ENCODE measurements around the gene IFIT2.
"Not testable (repeated sequence)": the region's sequence is repeated elsewhere in the genome, so short reads cannot be mapped to it uniquely, and the experiment has no call there.

Gene IFIT2

GRCh38 chr10:89306434-89307268 lies 4.8 kb downstream of the IFIT2 start:
- DNase-seq (ENCODE audit: low read depth in 3 of 3, low spot score in 1 of 3) = no peak

- no peak for DNase-seq (ENCODE audit: low read depth in 3 of 3, low spot score in 1 of 3)
These were observed 5.4 kb downstream of the IFIT2 start for GRCh38 chr10:89307269-89307577.

DNA sequence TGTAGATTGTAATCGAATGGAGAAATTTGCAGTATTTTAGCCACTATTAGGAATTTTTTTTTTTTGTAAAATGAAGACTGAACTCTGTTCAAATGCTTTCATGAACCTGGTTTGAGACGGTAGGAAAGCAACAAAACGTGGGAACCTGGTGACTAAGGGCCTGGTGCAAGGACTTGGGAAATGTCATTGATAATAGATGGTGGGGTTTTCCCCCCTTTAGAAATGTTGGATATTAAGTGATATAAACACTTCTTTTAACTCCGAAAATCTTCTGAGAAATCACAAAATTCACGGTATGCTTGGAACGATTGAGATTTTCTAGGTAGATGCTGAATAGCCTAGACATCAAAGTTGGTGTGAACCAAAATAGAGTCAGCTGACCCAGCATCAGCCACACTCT lies 6.4 kb downstream of the IFIT2 start:
- DNase-seq (ENCODE audit: low read depth in 3 of 3, low spot score in 1 of 3) = no peak

DNA sequence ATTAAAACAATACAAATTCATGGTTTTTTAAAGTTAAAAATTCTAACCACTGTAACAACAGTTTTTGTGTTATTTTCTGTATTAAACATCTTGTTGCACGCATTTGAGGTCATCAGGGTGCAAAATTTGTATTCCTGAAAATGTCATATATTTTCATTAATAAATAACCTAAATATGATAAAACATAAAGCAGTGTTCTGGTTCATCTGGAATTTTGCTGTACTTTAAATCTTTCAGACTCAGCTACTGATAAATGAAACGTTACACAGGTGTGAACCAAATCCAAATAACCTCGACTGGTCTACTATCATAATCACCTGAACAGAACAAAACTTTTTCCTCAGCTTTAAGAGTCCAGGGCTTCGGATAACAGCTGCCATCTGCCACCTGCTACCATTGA lies 6.9 kb downstream of the IFIT2 start:
- DNase-seq (ENCODE audit: low read depth in 3 of 3, low spot score in 1 of 3) = no peak

DNA sequence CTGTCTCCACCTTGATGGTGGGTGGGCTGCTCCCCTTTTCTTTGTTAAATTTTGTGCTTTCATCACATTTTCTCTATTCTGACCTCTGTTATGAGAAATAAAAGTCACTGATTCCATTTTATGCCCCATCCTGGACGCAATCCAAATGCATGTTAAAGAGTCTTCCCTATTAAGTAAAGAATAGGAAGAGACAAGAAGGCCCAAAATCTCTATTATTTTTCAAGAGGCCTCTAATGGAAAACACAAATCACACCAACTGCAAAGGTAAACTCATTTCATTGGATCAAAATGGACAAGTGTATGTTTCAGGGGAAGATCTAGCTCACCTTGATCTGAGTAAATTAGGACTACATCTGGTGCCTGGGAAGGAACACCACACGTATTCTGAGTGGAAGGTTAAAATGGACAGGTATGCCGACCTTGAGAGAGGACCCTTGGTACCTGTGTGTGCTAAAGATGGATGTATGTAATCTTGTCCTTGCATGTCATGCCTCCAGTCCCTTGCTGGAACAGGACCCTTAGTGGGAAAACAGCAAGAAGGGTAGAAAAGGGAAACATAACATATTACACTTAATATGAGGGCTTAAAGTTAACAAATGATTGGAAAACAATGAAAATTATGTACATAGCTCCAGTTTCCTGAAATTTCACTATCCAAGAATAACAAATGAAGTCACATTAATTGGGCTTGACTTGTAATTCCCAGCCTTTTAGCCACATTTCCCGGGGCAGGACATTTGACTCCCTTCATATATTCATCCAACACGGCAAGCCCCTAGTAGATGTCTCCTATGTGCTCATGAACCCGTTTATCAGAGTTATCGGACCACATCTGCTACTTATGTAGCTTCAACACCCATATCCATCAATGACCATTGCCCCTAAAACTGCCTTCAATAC lies 7.6 kb downstream of the IFIT2 start:
- DNase-seq (ENCODE audit: low read depth in 3 of 3, low spot score in 1 of 3) = no peak

DNA sequence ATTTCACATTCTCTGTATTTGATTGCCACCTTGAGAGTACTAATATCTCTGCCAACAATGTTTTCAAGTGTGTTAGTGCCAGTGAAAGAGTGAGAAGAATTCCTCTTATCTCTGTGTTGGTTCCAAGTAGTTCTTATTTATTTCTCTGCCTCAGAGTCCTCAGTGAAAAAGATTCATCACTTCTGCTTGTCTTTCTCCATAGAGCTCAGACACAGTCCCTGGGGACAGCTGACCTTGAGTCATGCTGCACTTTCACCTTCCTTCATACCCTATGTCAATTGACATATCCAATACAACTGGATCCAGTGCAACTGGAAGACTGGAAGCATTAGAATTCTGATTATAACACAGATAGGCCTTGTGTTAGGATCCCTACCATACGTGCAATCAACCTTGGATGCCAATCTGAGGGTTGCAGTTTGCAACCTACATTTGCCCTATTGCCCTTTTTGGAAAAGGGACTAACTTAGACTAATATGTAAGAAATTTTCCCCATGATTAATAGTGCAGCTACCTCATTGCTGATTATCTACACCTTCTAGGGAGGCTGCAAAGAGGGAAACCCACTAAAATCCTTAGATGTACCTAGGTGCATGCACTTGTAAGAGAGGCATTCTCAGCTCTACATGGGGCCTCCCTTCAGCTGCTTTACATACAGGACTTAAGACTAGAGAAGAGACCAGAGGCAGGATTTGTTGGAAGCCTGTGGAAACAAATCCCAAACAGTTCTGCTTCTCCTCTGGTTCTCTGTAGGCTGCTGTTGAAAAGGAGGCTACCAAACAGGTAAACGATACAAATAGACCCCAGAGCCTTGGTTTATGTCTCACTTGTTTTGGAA lies 8.4 kb downstream of the IFIT2 start:
- no peak for DNase-seq (ENCODE audit: low read depth in 3 of 3, low spot score in 1 of 3)

GRCh38 chr10:89312973-89313372 lies 11.1 kb downstream of the IFIT2 start:
- DNase-seq (ENCODE audit: low read depth in 3 of 3, low spot score in 1 of 3) = no peak

GRCh38 chr10:89314676-89315075 lies 12.8 kb downstream of the IFIT2 start:
- DNase-seq (ENCODE audit: low read depth in 3 of 3, low spot score in 1 of 3) = no peak

DNA sequence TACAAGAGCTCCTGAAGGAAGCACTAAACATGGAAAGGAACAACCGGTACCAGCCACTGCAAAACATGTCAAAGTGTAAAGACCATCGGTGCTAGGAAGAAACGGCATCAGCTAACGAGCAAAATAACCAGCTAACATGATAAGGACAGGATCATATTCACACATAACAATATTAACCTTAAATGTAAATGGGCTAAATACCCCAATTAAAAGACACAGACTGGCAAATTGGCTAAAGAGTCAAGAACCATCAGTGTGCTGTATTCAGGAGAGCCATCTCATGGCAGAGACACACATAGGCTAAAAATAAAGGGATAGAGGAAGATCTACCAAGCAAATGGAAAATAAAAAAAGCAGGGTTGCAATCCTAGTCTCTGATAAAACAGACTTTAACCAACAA lies 16.2 kb downstream of the IFIT2 start:
- not testable (repeated sequence) for DNase-seq (ENCODE audit: low read depth in 3 of 3, low spot score in 1 of 3)

DNA sequence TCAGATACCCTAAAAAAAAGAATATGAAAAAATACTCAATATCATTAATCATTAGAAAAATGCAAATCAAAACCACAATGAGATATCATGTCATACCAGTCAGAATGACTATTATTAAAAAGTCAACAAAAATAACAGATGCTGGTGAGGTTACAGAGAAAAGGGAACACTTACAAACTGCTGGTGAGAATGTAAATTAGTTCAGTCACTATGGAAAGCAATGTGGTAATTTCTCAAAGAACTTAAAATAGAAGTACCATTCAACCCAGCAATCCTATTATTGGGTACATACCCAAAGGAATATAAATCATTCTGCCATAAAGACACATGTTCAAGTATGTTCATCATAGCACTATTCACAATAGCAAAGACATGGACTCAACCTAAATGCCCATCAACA lies 23.2 kb downstream of the IFIT2 start:
- not testable (repeated sequence) for DNase-seq (ENCODE audit: low read depth in 3 of 3, low spot score in 1 of 3)

GRCh38 chr10:89325856-89326255 lies 24.0 kb downstream of the IFIT2 start:
- DNase-seq (ENCODE audit: low read depth in 3 of 3, low spot score in 1 of 3) = not testable (repeated sequence)

DNA sequence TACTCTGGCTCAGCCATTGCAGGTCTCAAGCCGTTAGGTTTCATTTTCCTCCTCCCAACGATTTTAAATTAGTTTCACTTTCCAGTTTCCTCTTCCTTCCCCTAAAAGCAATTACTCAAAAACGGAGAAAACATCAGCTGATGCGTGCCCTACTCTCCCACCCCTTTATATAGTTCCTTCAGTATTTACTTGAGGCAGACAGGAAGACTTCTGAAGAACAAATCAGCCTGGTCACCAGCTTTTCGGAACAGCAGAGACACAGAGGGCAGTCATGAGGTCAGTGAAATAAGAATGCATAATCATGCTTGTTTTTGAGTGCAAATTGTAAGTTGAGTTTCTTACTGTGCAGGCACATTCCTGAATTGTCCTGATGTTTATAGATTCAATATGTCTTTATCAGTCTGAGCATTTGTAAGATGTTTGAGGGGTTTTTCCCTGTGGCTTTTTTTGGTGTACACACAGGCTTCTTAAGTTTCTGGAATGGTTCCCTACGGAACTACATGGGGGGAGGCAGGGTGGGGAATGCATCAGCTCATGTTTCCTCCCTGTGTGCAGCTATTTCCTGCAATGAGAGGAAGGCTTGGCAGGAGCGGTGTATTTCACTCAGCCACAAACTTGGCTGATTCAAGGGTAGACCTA lies 26.1 kb downstream of the IFIT2 start, which contains the start of gene IFIT3:
IFIT3 (plus strand) TSS at position 195 of the 639 bp plus-strand sequence; CDS start at position 272, 77 bp downstream.
- no peak for DNase-seq (ENCODE audit: low read depth in 3 of 3, low spot score in 1 of 3)

DNA sequence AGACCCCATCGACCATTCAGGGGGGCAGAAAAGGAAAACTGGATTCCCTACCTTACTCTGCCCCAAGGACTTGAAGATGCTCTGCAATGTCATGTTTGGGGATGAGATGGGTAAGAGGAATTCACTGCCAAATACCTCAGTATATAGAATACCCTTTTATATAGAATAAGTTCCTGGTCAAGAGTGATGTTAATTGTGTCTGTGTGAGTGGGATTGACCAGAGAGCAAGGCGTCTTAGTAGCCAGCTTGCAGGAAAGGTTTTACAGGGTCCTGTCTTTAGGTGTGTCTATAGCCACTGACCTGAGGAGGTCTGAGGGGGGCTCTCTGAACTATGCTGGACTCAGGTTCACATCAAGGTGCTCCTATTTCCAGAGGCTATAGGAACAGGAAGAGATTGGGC lies 27.3 kb downstream of the IFIT2 start:
- DNase-seq (ENCODE audit: low read depth in 3 of 3, low spot score in 1 of 3) = no peak

- DNase-seq (ENCODE audit: low read depth in 3 of 3, low spot score in 1 of 3) = not testable (repeated sequence)
These were observed 28.2 kb downstream of the IFIT2 start for GRCh38 chr10:89330014-89330413.

DNA sequence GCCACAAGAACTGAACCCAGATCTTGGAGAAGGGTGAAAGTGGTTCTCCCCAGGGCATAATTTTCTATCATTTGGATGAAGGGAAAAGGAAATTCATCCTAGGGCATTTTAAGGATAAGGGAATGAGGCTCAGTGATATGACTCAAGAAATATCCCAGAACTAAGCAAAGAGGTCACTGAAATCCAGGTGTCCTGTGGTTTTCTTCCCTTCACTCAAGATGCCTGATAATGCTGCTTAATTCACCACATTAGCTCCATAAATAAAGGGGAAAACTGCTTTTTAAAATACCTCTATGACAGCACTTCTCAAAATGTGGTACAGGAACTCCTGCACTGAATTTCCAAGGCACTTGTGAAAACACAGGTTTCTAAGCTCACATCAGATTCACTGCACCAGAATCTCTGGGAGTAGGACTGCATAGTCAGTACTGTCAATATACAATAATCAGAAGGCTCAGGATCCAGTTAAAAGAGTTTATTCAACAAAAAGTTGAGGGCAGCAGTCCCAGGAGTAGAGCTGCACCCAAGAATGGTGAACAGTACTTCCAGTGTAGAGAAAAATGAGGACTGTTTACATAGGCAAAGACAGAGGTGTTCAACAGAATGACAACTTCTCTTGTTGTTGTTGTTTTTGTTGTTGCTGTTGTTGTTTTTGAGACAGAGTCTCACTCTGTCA lies 28.8 kb downstream of the IFIT2 start:
- DNase-seq (ENCODE audit: low read depth in 3 of 3, low spot score in 1 of 3) = no peak

DNA sequence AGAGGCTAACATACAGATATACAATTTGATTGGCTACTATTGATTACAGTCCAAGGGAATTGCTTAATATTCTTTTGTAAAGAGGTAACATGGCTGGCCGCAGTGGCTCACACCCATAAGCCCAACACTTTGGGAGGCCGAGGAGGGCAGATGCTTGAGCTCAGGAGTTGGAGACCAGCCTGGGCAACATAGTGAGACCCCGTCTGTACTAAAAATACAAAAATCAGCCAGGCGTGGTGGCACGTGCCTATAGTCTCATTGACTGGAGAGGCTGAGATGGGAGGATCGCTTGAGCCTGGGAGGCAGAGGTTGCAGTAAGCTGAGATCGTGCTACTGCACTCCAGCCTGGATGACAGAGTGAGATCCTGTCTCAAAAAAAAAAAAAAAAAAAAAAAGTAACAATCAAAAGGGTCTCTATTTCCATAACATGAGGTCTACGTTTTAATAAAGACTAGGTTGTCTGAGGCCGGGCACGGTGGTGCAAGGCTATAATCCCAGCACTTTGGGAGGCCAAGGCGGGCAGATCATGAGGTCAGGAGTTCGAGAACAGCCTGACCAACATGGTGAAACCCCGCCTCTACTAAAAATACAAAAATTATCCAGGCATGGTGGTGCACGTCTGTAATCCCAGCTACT lies 29.8 kb downstream of the IFIT2 start:
- DNase-seq (ENCODE audit: low read depth in 3 of 3, low spot score in 1 of 3) = not testable (repeated sequence)

DNA sequence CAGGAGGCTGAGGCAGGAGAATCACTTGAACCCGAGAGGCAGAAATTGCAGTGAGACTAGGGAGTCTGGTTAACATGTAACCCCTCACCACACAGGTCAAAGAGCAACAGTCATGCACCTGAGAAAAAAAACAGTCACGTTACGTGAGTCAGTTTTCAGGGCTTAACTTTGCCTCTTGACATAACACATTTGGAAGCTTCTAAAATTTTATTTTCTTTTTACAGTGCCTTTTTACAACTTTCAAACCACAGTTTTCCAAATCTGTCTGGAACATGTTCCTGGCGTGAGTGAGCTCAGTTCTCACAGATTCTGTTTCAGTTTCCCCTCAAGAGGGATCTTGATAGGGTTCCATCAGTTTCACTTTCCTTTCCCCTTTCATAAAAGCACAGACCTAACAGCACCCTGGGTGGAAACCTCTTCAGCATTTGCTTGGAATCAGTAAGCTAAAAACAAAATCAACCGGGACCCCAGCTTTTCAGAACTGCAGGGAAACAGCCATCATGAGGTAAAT lies 30.3 kb downstream of the IFIT2 start:
- no peak for DNase-seq (ENCODE audit: low read depth in 3 of 3, low spot score in 1 of 3)

DNA sequence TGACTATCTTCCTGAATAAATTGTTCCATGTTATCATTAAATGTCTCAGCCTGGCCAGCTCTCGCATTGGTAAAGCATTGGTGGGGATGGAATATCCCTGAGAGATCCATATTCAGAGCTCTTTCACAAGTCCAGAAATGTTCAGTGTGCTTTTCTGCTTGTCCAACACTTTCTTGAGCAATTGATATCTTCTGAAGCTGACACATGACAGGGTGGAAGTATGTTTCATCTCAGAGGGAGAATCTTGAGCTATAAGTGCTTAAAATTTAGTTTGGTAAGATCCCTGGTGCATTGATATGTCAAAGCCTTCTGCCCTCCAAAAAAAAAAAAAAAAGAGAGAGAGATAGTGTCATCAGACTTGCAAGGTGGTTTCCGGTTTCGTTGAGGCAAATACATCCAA lies 33.4 kb downstream of the IFIT2 start:
- no peak for DNase-seq (ENCODE audit: low read depth in 3 of 3, low spot score in 1 of 3)

DNA sequence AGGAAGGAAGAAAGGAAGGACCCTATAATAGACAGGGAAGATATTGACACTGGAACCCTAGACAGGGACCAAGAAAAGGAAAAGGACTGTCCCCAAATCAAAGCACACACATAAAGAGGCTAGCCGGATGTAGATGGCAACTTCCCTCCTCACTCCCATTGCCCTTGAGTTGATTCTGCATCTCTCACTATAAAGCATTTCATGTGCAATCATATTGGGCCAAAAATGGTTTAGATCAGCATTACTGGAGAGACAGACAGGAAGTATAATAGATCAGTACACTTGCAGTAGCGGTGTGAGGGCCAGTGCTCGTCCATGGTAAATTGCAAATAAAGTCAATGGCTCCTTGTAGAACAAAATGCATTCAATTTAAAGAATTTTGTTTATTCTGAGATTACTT lies 34.4 kb downstream of the IFIT2 start:
- DNase-seq (ENCODE audit: low read depth in 3 of 3, low spot score in 1 of 3) = no peak

GRCh38 chr10:89337484-89337883 lies 35.6 kb downstream of the IFIT2 start:
- no peak for DNase-seq (ENCODE audit: low read depth in 3 of 3, low spot score in 1 of 3)
